HEK293T (cell line): ENCODE measurements around the gene BRMS1.

Source experiments
- ARNT ChIP-seq: fragments of 450-650 bp; IDR thresholded peaks from 2 replicates; pipeline ENCODE4 v1.6.1; 2017; ENCODE audit warnings: mild to moderate bottlenecking
- ELF4 ChIP-seq: fragments of 450-650 bp; IDR thresholded peaks from 2 replicates; pipeline ENCODE4 v1.6.1; 2017; ENCODE audit warnings: antibody characterized with exemption
- FOXA1 ChIP-seq: fragments of 450-650 bp; IDR thresholded peaks from 2 replicates; pipeline ENCODE4 v1.6.1; 2016; ENCODE audit warnings: mild to moderate bottlenecking
- FOXK2 ChIP-seq: fragments of 450-650 bp; IDR thresholded peaks from 2 replicates; pipeline ENCODE4 v1.6.1; 2016; ENCODE audit warnings: mild to moderate bottlenecking
- FOXM1 ChIP-seq: fragments of 450-650 bp; IDR thresholded peaks from 2 replicates; pipeline ENCODE4 v1.6.1; 2017; ENCODE audit warnings: mild to moderate bottlenecking, borderline replicate concordance
- HDGF ChIP-seq: fragments of 450-650 bp; IDR thresholded peaks from 2 replicates; pipeline ENCODE4 v1.6.1; 2017; ENCODE audit warnings: antibody characterized with exemption, borderline replicate concordance
- NFRKB ChIP-seq: fragments of 450-650 bp; IDR thresholded peaks from 2 replicates; pipeline ENCODE4 v1.6.1; 2016; ENCODE audit warnings: mild to moderate bottlenecking, moderate library complexity
- SP1 ChIP-seq: fragments of 450-650 bp; IDR thresholded peaks from 2 replicates; pipeline ENCODE4 v1.6.1; 2017
- SUZ12 ChIP-seq: fragments of 450-650 bp; IDR thresholded peaks from 2 replicates; pipeline ENCODE4 v1.6.1; 2016; ENCODE audit warnings: mild to moderate bottlenecking
- ZNF384 ChIP-seq: fragments of 450-650 bp; IDR thresholded peaks from 2 replicates; pipeline ENCODE4 v1.6.1; 2016

GRCh38 chr11:66360406-66361073 lies 15.6 kb upstream of the BRMS1 start:
- TF ChIP-seq FOXM1: no peak
- TF ChIP-seq FOXK2: no peak
- TF ChIP-seq HDGF: no peak
- TF ChIP-seq ZNF384: no peak
- TF ChIP-seq SP1: no peak
- TF ChIP-seq ELF4: no peak
- no peak for TF ChIP-seq FOXA1
- no peak for TF ChIP-seq SUZ12
- TF ChIP-seq NFRKB: no peak
- no peak for TF ChIP-seq ARNT
